PC-9 (cell line): Measurements from ENCODE around the gene CLINT1. TPM values are rescaled to one million over a fixed set of nuclear protein-coding genes. Genes with fewer than 3 reads are reported as not detected.

ENCODE experiments used
- BruUV-seq: library from RNA; stranded (reverse); fragments of 400-500 nt; replicated peaks from 2 replicates; lab custom pipeline; 2021; lab: Mats Ljungman, UMichigan
- CTCF ChIA-PET: fragments of 300-600 bp; sonication (Branson Sonifier 250); formaldehyde crosslinking; loops from one replicate; lab custom pipeline; 2022; ENCODE audit warnings: antibody characterized with exemption; lab: Charles Lee
- POLR2A ChIA-PET: fragments of 300-600 bp; sonication (Branson Sonifier 250); formaldehyde crosslinking; loops from one replicate; lab custom pipeline; 2022; ENCODE audit warnings: antibody characterized with exemption; ENCODE audit not compliant: unreplicated experiment; lab: Charles Lee
- DNase-seq, 2 experiments: peaks; one replicate each; pipeline versions ENCODE4 v3.0.0 to v3.0.0-alpha.2; 2015 to 2022; ENCODE audit warnings: mixed read lengths in 1 of 2
- H2AFZ ChIP-seq: fragments of 200-600 bp; sonication (generic); 2 replicates; pipeline ENCODE4 v1.8.1; 2017; ENCODE audit warnings: antibody characterized with exemption
- H3F3A ChIP-seq: fragments of 200-600 bp; sonication (generic); 2 replicates; pipeline ENCODE4 v1.8.1; 2017; ENCODE audit warnings: antibody characterized with exemption, mild to moderate bottlenecking, low read depth; ENCODE audit not compliant: insufficient read depth
- H3K27ac ChIP-seq: fragments of 200-600 bp; sonication (generic); 2 replicates; pipeline ENCODE4 v1.6.1; 2016; ENCODE audit warnings: mixed run types
- H3K27me3 ChIP-seq: fragments of 200-600 bp; sonication (generic); 2 replicates; pipeline ENCODE4 v1.6.1; 2016; ENCODE audit warnings: low read depth, mixed run types; ENCODE audit not compliant: insufficient read depth
- H3K36me3 ChIP-seq: fragments of 200-600 bp; sonication (generic); 2 replicates; pipeline ENCODE4 v1.6.1; 2016; ENCODE audit warnings: low read depth, mixed run types
- H3K4me1 ChIP-seq: fragments of 200-600 bp; sonication (generic); replicated peaks from 2 replicates; pipeline ENCODE4 v1.6.1; 2016; ENCODE audit warnings: mixed run types; ENCODE audit not compliant: insufficient read depth
- H3K4me2 ChIP-seq: fragments of 200-600 bp; sonication (generic); 2 replicates; pipeline ENCODE4 v1.6.1; 2017; ENCODE audit warnings: mixed run types
- H3K4me3 ChIP-seq: fragments of 200-600 bp; sonication (generic); 2 replicates; pipeline ENCODE4 v1.6.1; 2016; ENCODE audit warnings: mixed run types
- H3K79me2 ChIP-seq: fragments of 200-600 bp; sonication (generic); 2 replicates; pipeline ENCODE4 v1.6.1; 2017; ENCODE audit warnings: low read depth, mixed run types
- H3K9me2 ChIP-seq: fragments of 200-600 bp; sonication (generic); 2 replicates; pipeline ENCODE4 v1.8.1; 2017; ENCODE audit warnings: mild to moderate bottlenecking; ENCODE audit not compliant: insufficient read depth
- H3K9me3 ChIP-seq: fragments of 200-600 bp; sonication (generic); 2 replicates; pipeline ENCODE4 v1.8.1; 2016; ENCODE audit warnings: low read depth; ENCODE audit not compliant: insufficient read depth
- H4K20me1 ChIP-seq: fragments of 200-600 bp; sonication (generic); 2 replicates; pipeline ENCODE4 v1.8.1; 2017; ENCODE audit not compliant: insufficient read depth
- EZH2 ChIP-seq: fragments of 200-600 bp; sonication (generic); IDR thresholded peaks from 2 replicates; pipeline ENCODE4 v1.8.0; 2017; ENCODE audit warnings: antibody characterized with exemption, low read depth
- intact Hi-C: fragments of 100-400 bp; cut with micrococcal nuclease; formaldehyde crosslinking; loops from one replicate; pipeline ENCODE4 v1.10.0; 2022; ENCODE audit not compliant: unreplicated experiment
- total RNA-seq: library from RNA; stranded (reverse); gene quantifications from 2 replicates; pipeline ENCODE4 v1.2.3, GENCODE V29; 2021
- TF ChIP-seq, protein P1 (sequence below): fragments of 200-600 bp; sonication (generic); conservative IDR thresholded peaks from 2 replicates; pipeline ENCODE4 v1.6.1; 2017; ENCODE audit warnings: mixed run types, antibody characterized with exemption, mild to moderate bottlenecking, moderate library complexity

Gene CLINT1
- total RNA-seq, 1 experiment from 2014 or later, result 95.8 TPM

DNA sequence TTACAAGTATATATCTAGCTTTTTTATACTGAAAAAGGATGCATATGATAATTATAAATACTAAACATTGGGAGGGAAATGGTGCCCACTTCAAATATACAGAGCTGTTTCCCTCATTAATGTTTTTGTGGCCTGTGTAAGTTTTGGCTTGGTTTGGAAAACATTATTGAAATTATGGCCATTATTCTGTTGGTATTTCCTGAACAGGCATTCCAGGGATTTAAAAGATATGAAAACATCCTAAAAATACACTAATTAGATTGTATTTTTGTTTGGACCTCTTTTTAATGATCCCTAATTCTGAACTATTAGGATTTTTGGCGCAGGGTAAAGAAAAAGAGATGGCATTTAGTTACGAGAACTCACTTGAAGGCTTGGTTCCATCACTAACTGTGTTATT is 50.9 kb downstream of the CLINT1 start:
- no peak overlapping the region for H2AFZ ChIP-seq
- no peak for TF ChIP-seq EZH2
- TF ChIP-seq, protein P1, sequence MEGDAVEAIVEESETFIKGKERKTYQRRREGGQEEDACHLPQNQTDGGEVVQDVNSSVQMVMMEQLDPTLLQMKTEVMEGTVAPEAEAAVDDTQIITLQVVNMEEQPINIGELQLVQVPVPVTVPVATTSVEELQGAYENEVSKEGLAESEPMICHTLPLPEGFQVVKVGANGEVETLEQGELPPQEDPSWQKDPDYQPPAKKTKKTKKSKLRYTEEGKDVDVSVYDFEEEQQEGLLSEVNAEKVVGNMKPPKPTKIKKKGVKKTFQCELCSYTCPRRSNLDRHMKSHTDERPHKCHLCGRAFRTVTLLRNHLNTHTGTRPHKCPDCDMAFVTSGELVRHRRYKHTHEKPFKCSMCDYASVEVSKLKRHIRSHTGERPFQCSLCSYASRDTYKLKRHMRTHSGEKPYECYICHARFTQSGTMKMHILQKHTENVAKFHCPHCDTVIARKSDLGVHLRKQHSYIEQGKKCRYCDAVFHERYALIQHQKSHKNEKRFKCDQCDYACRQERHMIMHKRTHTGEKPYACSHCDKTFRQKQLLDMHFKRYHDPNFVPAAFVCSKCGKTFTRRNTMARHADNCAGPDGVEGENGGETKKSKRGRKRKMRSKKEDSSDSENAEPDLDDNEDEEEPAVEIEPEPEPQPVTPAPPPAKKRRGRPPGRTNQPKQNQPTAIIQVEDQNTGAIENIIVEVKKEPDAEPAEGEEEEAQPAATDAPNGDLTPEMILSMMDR, result no peak
- CTCF ChIA-PET, result no interaction called here
- H4K20me1 ChIP-seq, result peaks cover 25% of the 10 kb centered on the region
- no peaks in the 10 kb centered on the region for H3K9me3 ChIP-seq
- BruUV-seq, result no TSS peak
- peaks cover 4% of the 10 kb centered on the region; the same call in 1 of the 2 replicates for H3F3A ChIP-seq
- H3K36me3 ChIP-seq, result peaks cover 56% of the 10 kb centered on the region
- H3K4me2 ChIP-seq, result no peak overlapping the region
- POLR2A ChIA-PET, result no interaction called here
- no peak overlapping the region for H3K27ac ChIP-seq
- intact Hi-C loops, result no loop called here
- no peaks in the 10 kb centered on the region for H3K27me3 ChIP-seq
- H3K4me3 ChIP-seq, result no peak overlapping the region
- no peaks in the 10 kb centered on the region for H3K9me2 ChIP-seq
- DNase-seq, result no peak
- H3K79me2 ChIP-seq, result no peaks in the 10 kb centered on the region
- H3K4me1 ChIP-seq, result no peaks in the 10 kb centered on the region

- TF ChIP-seq, protein P1, result no peak
- TF ChIP-seq EZH2, result no peak
- DNase-seq, result no peak
- H3F3A ChIP-seq, result no peaks in the 10 kb centered on the region; the same call in 1 of the 2 replicates
- H3K79me2 ChIP-seq, result no peaks in the 10 kb centered on the region
- no peak overlapping the region for H3K4me2 ChIP-seq
- no peak overlapping the region for H2AFZ ChIP-seq
- H4K20me1 ChIP-seq, result peaks cover 7% of the 10 kb centered on the region
- no peaks in the 10 kb centered on the region for H3K4me1 ChIP-seq
- POLR2A ChIA-PET, result no interaction called here
- intact Hi-C loops, result no loop called here
- CTCF ChIA-PET, result no interaction called here
- no TSS peak for BruUV-seq
- no peaks in the 10 kb centered on the region for H3K9me2 ChIP-seq
- no peaks in the 10 kb centered on the region for H3K27me3 ChIP-seq
- peaks cover 26% of the 10 kb centered on the region for H3K36me3 ChIP-seq
- H3K9me3 ChIP-seq, result no peaks in the 10 kb centered on the region
- H3K4me3 ChIP-seq, result no peak overlapping the region
- H3K27ac ChIP-seq, result no peak overlapping the region
These were observed 56.2 kb downstream of the CLINT1 start for GRCh38 chr5:157802736-157803135.

GRCh38 chr5:157800137-157800536 is 58.8 kb downstream of the CLINT1 start:
- H3K4me1 ChIP-seq, result no peaks in the 10 kb centered on the region
- no peak for DNase-seq
- TF ChIP-seq, protein P1, result no peak
- no peak for TF ChIP-seq EZH2
- no peaks in the 10 kb centered on the region for H3K79me2 ChIP-seq
- H3K9me2 ChIP-seq, result no peaks in the 10 kb centered on the region
- no peaks in the 10 kb centered on the region; the same call in 1 of the 2 replicates for H3F3A ChIP-seq
- H3K9me3 ChIP-seq, result no peaks in the 10 kb centered on the region
- no peak overlapping the region for H3K4me2 ChIP-seq
- ChIA-PET POLR2A (no interaction called here), CTCF (no interaction called here)
- H3K4me3 ChIP-seq, result no peak overlapping the region
- no TSS peak for BruUV-seq
- H3K36me3 ChIP-seq, result peaks cover 14% of the 10 kb centered on the region; the same call in 1 of the 2 replicates
- peaks cover 7% of the 10 kb centered on the region for H4K20me1 ChIP-seq
- H2AFZ ChIP-seq, result no peak overlapping the region
- H3K27ac ChIP-seq, result no peak overlapping the region
- no peaks in the 10 kb centered on the region for H3K27me3 ChIP-seq
- intact Hi-C loops, result no loop called here
